Limb (tissue), 2 donors: Measurements from ENCODE around the gene SMIM28.

ENCODE experiments used
- DNase-seq, 2 donors: peaks; one replicate each; pipeline ENCODE4 v3.0.0-alpha.2; 2016; ENCODE audit errors: extremely low spot score in 2 of 2

SMIM28 gene

GRCh38 chr6:138374230-138374629 lies 3.5 kb upstream of the SMIM28 start:
- DNase-seq, result no peak

GRCh38 chr6:138374815-138375214 lies 2.9 kb upstream of the SMIM28 start:
- no peak for DNase-seq

- DNase-seq, result no peak
Observed at GRCh38 chr6:138377042-138377441, 663 bp upstream of the SMIM28 start.

- no peak for DNase-seq
Observed at GRCh38 chr6:138378463-138378862, 758 bp downstream of the SMIM28 start.

- DNase-seq, result no peak
Observed at GRCh38 chr6:138382498-138383265, 5.0 kb downstream of the SMIM28 start.

- no peak for DNase-seq
Observed at GRCh38 chr6:138383776-138384175, 6.1 kb downstream of the SMIM28 start.

GRCh38 chr6:138386897-138387296 lies 9.2 kb downstream of the SMIM28 start:
- no peak for DNase-seq

- no peak for DNase-seq
Observed at GRCh38 chr6:138387577-138388368, 10.1 kb downstream of the SMIM28 start.

GRCh38 chr6:138389551-138389950 lies 11.8 kb downstream of the SMIM28 start:
- no peak for DNase-seq

- DNase-seq, result no peak
Observed at GRCh38 chr6:138393871-138394783, 16.4 kb downstream of the SMIM28 start.

GRCh38 chr6:138396709-138397108 lies 19.0 kb downstream of the SMIM28 start:
- no peak for DNase-seq

GRCh38 chr6:138397128-138398122 lies 19.7 kb downstream of the SMIM28 start:
- no peak for DNase-seq

- no peak for DNase-seq
Observed at GRCh38 chr6:138400326-138400725, 22.6 kb downstream of the SMIM28 start.

GRCh38 chr6:138401960-138402837 lies 24.5 kb downstream of the SMIM28 start:
- DNase-seq, result no peak

GRCh38 chr6:138402838-138403187 lies 25.1 kb downstream of the SMIM28 start:
- DNase-seq, result no peak

- peak in 1 of 2 donors; percentile 65 for DNase-seq
Observed at GRCh38 chr6:138403324-138403800, 25.7 kb downstream of the SMIM28 start.

- DNase-seq, result peak; percentile 79 to 91
Observed at GRCh38 chr6:138403801-138404665, 26.3 kb downstream of the SMIM28 start, which contains the start of gene HEBP2. HEBP2 (plus strand) TSS chr6:138404223; CDS start chr6:138404496, 273 bp downstream.

GRCh38 chr6:138404666-138405337 lies 27.1 kb downstream of the SMIM28 start:
- peak in 1 of 2 donors; percentile 11 for DNase-seq
